Upper lobe of right lung (tissue), 1 donor: ENCODE data around the gene HSPA6. TPM values are rescaled to one million over a fixed set of nuclear protein-coding genes. Genes with fewer than 3 reads are reported as not detected.
A peak's percentile ranks its signal among the peaks of the same experiment; 100 is the strongest.
"Not testable (repeated sequence)": the region's sequence is repeated elsewhere in the genome, so short reads cannot be mapped to it uniquely, and the experiment has no call there.

ENCODE experiments used
- ATAC-seq: fragments of 200-7000 bp; cut with Tn5 transposase; one replicate; pipeline ENCODE4 v1.9.1; 2020; ENCODE audit warnings: mild to moderate bottlenecking, moderate library complexity
- DNase-seq: peaks from one replicate; pipeline ENCODE4 v3.0.0-alpha.2; 2020
- H3K27ac ChIP-seq: fragments of 200-600 bp; one replicate; pipeline ENCODE4 v1.8.0; 2022
- H3K27me3 ChIP-seq: fragments of 200-600 bp; one replicate; pipeline ENCODE4 v1.8.0; 2022; ENCODE audit warnings: mild to moderate bottlenecking
- H3K36me3 ChIP-seq: fragments of 200-600 bp; one replicate; pipeline ENCODE4 v1.8.0; 2022
- H3K4me1 ChIP-seq: fragments of 200-600 bp; one replicate; pipeline ENCODE4 v1.8.0; 2022
- H3K4me3 ChIP-seq: fragments of 200-600 bp; one replicate; pipeline ENCODE4 v1.8.0; 2022; ENCODE audit warnings: mild to moderate bottlenecking
- H3K9me3 ChIP-seq: fragments of 200-600 bp; one replicate; pipeline ENCODE4 v1.8.0; 2022
- CTCF ChIP-seq: fragments of 200-600 bp; IDR thresholded peaks from one replicate; pipeline ENCODE4 v1.8.0; 2022; ENCODE audit warnings: antibody characterized with exemption
- intact Hi-C: fragments of 100-400 bp; cut with DNase I; formaldehyde crosslinking; loops from one replicate; pipeline ENCODE4 v1.11.0; 2022
- total RNA-seq: library from RNA; stranded (reverse); fragmentation: NEBNext Ultra II Directional; extraction: Animal tissue kit (Norgen Biotek cat#: 25700); gene quantifications from one replicate; pipeline ENCODE4 v1.2.1, GENCODE V29; 2021
- donor health status: DM: no; HTN: yes; CAD: no; lungs with severe emphysema.

HSPA6 gene
- total RNA-seq, 1 donor from 2014 or later = 10.9 TPM

- intact Hi-C loops, H3K36me3 ChIP-seq, DNase-seq, H3K27me3 ChIP-seq, H3K4me1 ChIP-seq, H3K9me3 ChIP-seq: not testable (repeated sequence)
- Histone ChIP-seq H3K4me3 (peak overlapping the region; percentile 59), H3K27ac (peak overlapping the region; percentile 73)
- ATAC-seq = peak; percentile 57
Measured at GRCh38 chr1:161540570-161540960, 16.2 kb downstream of the HSPA6 start.

- H3K9me3 ChIP-seq, H3K27ac ChIP-seq, DNase-seq, H3K27me3 ChIP-seq, H3K4me1 ChIP-seq, H3K36me3 ChIP-seq, H3K4me3 ChIP-seq, intact Hi-C loops: not testable (repeated sequence)
- peak; percentile 19 for ATAC-seq
Measured at GRCh38 chr1:161542091-161542559, 17.8 kb downstream of the HSPA6 start.

- H3K4me3 ChIP-seq, H3K27ac ChIP-seq, intact Hi-C loops, H3K9me3 ChIP-seq, H3K27me3 ChIP-seq, H3K36me3 ChIP-seq, H3K4me1 ChIP-seq, ATAC-seq, DNase-seq: not testable (repeated sequence)
Measured at GRCh38 chr1:161543125-161543524, 18.8 kb downstream of the HSPA6 start.

- H3K4me3 ChIP-seq, intact Hi-C loops, H3K36me3 ChIP-seq, H3K4me1 ChIP-seq, H3K9me3 ChIP-seq, DNase-seq, H3K27ac ChIP-seq, H3K27me3 ChIP-seq: not testable (repeated sequence)
- ATAC-seq = peak; percentile 16
Measured at GRCh38 chr1:161545005-161545731, 20.8 kb downstream of the HSPA6 start.

GRCh38 chr1:161547995-161548741 is 23.8 kb downstream of the HSPA6 start:
- ATAC-seq, H3K9me3 ChIP-seq, H3K27ac ChIP-seq, H3K36me3 ChIP-seq, H3K4me3 ChIP-seq, DNase-seq, intact Hi-C loops, H3K27me3 ChIP-seq, H3K4me1 ChIP-seq: not testable (repeated sequence)

- H3K4me3 ChIP-seq, H3K4me1 ChIP-seq, H3K27ac ChIP-seq, H3K36me3 ChIP-seq, H3K9me3 ChIP-seq, H3K27me3 ChIP-seq, DNase-seq, intact Hi-C loops: not testable (repeated sequence)
- peak; percentile 79 for ATAC-seq
Measured at GRCh38 chr1:161548749-161549406, 24.5 kb downstream of the HSPA6 start.

GRCh38 chr1:161549652-161550051 is 25.3 kb downstream of the HSPA6 start, which contains the start of gene FCGR3A:
Gene FCGR3A (minus strand): TSS chr1:161549818. CDS start chr1:161549736, 82 bp downstream.
- peak; percentile 66 for ATAC-seq
- Histone ChIP-seq H3K36me3 (no peaks in the 10 kb centered on the region), H3K4me3 (peak within 1 kb of the TSS; percentile 8), H3K27me3 (no peaks in the 10 kb centered on the region), H3K9me3 (no peaks in the 10 kb centered on the region), H3K4me1 (no peaks in the 10 kb centered on the region), H3K27ac (no peak within 1 kb of the TSS)
- TF ChIP-seq CTCF = no peak
- intact Hi-C loops = no loop called here
- DNase-seq = no peak

GRCh38 chr1:161550942-161551341 is 26.6 kb downstream of the HSPA6 start:
- intact Hi-C loops, H3K27ac ChIP-seq, H3K9me3 ChIP-seq, ATAC-seq, H3K27me3 ChIP-seq, H3K36me3 ChIP-seq, H3K4me1 ChIP-seq, H3K4me3 ChIP-seq, DNase-seq: not testable (repeated sequence)

- DNase-seq, H3K36me3 ChIP-seq, H3K27me3 ChIP-seq, H3K27ac ChIP-seq, ATAC-seq, H3K4me1 ChIP-seq, H3K4me3 ChIP-seq, H3K9me3 ChIP-seq, intact Hi-C loops: not testable (repeated sequence)
Measured at GRCh38 chr1:161553631-161554030, 29.3 kb downstream of the HSPA6 start.

GRCh38 chr1:161554340-161554739 is 30.0 kb downstream of the HSPA6 start:
- H3K9me3 ChIP-seq, H3K27me3 ChIP-seq, H3K4me3 ChIP-seq, H3K36me3 ChIP-seq, DNase-seq, H3K4me1 ChIP-seq, intact Hi-C loops: not testable (repeated sequence)
- peak; percentile 38 for ATAC-seq
- H3K27ac ChIP-seq = peak overlapping the region; percentile 58

- H3K27ac ChIP-seq = peak overlapping the region; percentile 58
Measured at GRCh38 chr1:161554815-161555417, 30.6 kb downstream of the HSPA6 start.

GRCh38 chr1:161556143-161556542 is 31.8 kb downstream of the HSPA6 start:
- H3K36me3 ChIP-seq, ATAC-seq, H3K4me3 ChIP-seq, DNase-seq, H3K27me3 ChIP-seq, intact Hi-C loops, H3K27ac ChIP-seq, H3K4me1 ChIP-seq, H3K9me3 ChIP-seq: not testable (repeated sequence)

More at GRCh38 chr1:161554815-161555417, 30.6 kb downstream of the HSPA6 start:
- H3K36me3 ChIP-seq, H3K27me3 ChIP-seq, DNase-seq, H3K9me3 ChIP-seq, intact Hi-C loops, H3K4me1 ChIP-seq, H3K4me3 ChIP-seq: not testable (repeated sequence)
- peak; percentile 76 for ATAC-seq
